Measurements from ENCODE around the gene MAPRE2.
"Not testable (repeated sequence)": the region's sequence is repeated elsewhere in the genome, so short reads cannot be mapped to it uniquely, and the experiment has no call there.

The MAPRE2 gene

DNA sequence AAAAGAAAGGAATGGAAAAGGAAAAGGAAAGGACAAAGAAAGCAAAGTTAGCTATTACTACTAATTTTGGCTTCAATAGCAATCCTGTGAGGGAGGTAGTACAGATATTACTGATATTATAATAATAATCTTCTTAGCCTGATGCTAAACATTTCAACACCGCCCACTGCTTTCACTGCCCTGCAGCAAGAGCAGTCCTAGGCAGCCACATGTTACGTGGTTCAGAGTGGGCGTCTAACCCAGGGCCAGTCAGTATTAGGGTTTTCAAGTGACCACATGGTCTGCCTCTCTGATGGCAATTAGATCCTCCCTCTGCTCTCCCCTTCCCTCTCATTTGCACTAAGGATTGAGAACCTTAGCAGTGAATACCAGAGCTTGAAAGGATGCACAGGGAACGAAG is 116.0 kb downstream of the MAPRE2 start:
- no peak for DNase-seq

DNA sequence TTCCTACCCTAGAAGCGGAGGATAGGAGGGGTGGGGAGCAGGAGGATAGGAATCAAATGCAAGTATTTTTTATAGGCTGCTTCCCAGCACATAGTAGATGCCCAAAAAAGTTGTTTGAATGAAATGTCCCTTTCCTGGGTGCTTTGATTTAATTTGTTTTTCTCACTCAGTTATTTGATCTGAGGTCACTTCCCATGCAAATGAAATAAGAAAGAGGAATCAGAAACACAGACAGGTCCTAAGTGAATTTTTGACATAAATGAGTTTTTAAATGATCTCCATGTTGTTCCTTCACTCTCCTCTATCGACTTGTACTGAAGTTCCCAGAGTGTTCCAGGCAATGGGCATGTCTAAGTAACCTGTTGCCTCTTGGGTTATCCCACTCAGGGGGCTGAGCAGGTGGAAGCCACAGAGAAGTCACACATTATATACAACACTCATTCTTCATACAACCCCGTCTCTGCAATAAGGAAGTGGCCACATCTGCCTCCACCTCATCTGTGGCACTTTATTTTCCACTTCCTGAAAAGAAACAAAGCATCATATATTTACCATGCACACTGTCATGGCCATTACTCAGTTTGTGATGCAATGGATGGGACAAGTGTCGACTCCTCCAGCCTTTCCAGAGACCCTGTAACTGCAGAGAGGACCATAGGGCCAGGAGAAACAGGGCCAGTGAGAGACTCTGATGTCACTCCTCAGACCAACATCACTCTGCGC is 117.7 kb downstream of the MAPRE2 start:
- no peak for DNase-seq

DNA sequence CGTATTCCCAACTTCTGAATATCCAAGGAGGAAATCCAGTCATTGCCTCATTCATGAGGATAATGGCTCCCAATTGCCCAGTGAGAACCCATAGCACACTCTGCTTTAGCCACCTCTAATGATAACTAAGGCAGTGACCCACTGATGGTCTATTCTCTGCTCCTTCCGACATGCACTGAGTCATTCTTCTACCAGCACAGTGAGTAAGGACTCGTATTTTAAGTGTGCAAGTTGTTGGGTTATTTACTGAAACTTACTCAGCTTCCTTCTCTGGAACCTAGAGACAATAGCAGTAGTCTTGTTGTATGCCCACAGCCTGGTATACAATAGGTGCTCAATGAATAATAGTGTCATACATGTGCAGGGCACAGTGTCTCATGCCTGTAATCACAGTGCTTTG is 118.6 kb downstream of the MAPRE2 start:
- DNase-seq: no peak

- no peak for DNase-seq
Measured at GRCh38 chr18:35161485-35161884, 120.3 kb downstream of the MAPRE2 start.

DNA sequence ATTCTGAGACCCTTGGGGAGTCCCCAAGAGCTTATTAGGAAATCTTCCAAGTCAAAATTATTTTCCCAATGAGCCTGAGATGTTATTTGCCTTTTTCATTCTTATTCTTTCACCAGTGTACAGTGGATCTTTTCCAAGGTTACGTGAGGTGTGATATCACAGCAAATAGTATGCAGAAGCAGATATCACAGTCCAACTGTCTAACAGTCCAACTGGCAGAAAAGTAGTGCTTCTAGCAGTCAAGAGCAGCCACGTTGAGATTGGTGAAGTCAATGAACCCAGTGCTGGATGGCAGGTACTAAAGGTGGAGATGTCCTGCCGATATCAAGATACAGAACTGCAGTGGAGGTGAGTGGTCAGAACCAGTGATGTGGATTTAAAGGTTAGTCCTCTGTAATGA is 120.7 kb downstream of the MAPRE2 start:
- no peak for DNase-seq

GRCh38 chr18:35163014-35163539 is 121.9 kb downstream of the MAPRE2 start:
- DNase-seq: no peak

- DNase-seq: no peak
Measured at GRCh38 chr18:35163721-35164120, 122.5 kb downstream of the MAPRE2 start.

DNA sequence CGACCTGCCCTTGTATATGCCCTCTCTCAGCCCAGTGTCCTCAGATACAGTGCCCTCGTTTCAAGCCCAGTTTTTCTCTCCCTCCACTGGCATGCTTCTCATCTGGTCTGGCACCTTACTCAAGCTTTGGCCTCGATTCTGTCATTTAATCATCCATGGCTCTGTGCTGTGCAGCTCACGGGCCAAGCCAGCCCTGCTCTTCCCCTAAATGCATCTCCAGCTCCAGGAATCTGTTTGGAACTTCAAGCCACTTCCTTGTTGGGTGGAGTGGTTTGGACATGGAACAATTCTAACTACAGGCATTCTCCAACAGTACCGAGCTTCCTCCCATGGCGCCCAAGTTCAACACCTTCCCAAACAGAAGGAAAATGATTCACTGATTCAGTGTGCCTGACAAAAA is 122.9 kb downstream of the MAPRE2 start:
- no peak for DNase-seq

DNA sequence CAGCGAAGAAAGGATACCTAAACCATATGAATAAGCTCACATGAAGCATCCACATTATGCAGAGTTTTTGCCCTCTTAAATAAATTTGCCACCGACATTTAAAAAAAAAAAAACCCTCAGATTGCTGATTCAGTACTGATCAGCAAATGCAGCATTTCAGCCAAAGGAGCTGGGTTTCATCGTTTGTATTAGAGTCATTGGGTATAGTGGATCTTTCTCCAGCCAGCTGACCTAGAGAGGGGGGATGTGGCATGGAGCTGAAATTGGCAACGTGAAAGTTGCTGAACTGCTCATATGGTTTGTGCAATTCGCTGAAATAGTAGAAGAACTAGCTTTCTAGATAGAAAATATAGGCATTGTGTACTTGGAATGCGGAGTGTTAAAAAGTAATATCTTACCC is 126.1 kb downstream of the MAPRE2 start:
- DNase-seq: no peak

GRCh38 chr18:35167857-35168256 is 126.6 kb downstream of the MAPRE2 start:
- no peak for DNase-seq

GRCh38 chr18:35170323-35170722 is 129.1 kb downstream of the MAPRE2 start:
- DNase-seq: not testable (repeated sequence)

- no peak for DNase-seq
Measured at GRCh38 chr18:35171315-35171987, 130.2 kb downstream of the MAPRE2 start.

DNA sequence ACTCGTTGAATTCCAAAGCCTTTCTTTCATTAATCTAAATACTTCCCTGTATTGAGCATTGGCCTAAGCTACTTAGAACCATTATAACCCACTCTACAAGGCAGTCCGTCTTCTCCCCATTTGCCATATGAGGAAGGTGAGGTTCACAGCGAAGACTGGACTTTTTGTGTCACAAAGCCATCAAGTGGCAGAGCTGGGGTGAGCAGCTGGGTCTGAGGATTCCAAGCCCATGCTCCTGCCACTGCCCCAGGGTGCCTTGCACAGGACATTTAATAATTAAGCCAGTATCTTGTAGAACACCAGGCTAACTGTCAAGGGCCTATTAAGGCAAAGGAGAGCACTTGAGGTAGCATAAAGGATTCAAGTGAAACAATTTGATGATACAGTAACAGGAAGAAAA is 130.8 kb downstream of the MAPRE2 start:
- no peak for DNase-seq

DNA sequence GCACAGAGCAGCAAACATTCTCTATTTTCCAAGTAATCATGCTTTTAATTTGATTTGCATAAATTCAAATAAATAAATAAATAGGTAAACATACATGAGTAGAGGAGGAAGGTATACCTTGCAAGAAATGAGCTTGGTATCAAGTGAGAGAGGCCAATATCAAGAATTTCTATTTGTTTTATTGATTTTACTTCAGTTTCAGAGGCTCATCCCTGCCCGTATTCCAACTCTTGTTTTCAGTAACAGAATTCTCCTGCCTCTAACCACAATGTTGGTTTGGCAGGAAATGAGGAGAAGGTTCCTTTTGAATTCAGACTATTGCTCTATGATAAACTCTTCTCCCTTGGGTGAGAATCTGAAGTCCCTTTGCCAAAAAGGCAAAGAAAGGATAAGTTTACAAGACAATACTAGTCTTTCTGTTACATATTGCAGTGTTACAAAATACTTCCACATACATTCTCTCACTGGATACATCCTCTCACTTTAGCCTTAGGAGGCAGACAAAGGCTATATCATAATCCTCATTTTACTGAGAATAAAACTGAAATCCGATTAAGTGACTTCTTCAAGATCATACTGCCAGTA is 131.3 kb downstream of the MAPRE2 start:
- DNase-seq: no peak

GRCh38 chr18:35174093-35174731 is 133.0 kb downstream of the MAPRE2 start:
- DNase-seq: no peak

GRCh38 chr18:35174745-35175144 is 133.5 kb downstream of the MAPRE2 start:
- DNase-seq: no peak

- no peak for DNase-seq
Measured at GRCh38 chr18:35176925-35177324, 135.7 kb downstream of the MAPRE2 start.

DNA sequence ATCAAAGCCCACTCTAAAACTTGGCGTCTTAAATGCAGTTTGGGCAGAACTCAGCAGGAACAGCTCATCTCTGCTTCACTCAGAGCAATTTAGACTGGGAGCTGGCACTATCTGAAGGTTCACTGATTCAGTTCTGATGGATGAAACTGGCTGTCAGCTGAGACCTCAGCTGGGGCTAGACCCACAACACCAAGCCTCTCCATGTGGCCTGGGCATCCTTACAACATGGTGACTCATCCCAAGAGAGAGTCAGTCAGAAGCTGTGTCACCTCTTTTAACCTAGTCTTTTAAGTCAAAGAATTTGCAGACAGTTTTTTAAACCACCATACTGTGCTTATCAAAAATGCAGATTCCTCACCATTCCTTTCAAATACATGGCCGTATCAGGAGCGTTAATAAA is 137.0 kb downstream of the MAPRE2 start:
- DNase-seq: peak; percentile 50

- DNase-seq: no peak
Measured at GRCh38 chr18:35179906-35180305, 138.7 kb downstream of the MAPRE2 start.

GRCh38 chr18:35180455-35180854 is 139.2 kb downstream of the MAPRE2 start:
- DNase-seq: no peak

DNA sequence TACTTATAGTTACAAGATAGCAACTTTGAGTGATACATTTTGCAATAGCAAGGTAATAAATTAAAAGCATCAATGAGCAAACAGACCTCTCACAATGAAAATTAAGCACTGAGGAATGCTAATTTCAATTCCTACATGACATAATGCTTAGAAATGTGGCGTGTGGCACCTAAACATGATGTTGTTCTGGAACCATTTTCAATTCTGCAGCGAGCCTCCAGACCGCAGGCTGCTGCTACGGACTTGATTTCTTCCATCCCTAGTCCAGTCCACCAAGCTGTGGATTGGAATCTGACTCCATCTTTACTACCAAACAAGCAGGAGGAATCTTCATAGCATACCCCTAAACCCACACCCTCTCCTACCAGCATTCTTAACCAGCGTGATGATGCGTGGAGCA is 140.9 kb downstream of the MAPRE2 start:
- DNase-seq: no peak

DNA sequence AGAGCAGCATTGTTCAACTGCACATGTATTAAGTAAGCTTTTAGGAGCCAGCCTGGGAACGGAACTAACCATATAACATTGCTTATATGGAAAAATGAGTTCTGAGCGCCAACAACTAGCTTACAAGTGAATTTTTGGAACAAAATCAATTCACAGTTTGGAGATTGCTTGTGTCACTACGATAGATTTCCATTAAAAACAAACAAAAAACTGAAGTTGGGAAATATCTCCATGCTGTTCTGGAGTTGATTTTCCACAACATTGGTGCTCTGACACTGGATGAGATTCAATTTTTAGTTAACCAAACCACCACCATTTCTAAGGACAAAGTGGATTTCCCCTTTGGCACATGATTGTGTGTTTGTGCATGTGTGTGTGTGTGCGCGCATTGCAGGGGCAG is 142.7 kb downstream of the MAPRE2 start:
- no peak for DNase-seq

DNA sequence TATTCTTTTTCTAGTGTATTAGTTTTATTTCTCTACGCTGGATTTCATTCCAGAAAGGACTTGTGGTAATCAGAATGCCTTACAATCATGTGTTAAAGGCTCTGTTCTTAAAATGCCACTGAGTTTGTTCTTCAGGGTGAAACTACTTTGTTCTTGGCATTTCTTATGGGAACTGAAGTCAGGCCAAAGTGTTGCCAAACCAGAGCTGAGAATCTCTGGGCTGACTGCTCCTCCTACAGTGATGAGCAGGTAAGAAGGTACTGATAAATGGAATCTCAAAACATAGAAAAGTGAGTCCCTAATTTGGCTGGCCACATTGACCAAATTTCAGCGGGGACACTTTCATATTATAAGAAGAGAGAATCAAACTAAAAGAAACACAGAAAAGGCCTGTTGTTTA is 144.6 kb downstream of the MAPRE2 start:
- no peak for DNase-seq

Data from fibroblast of skin of scalp (primary cell).